Muscle layer of duodenum (tissue), 2 donors: ENCODE measurements around the gene PARVA.

ENCODE experiments used
- H3K27ac ChIP-seq: one replicate; pipeline ENCODE4 v1.7.0; 2013; ENCODE audit warnings: mild to moderate bottlenecking, low read length
- H3K27me3 ChIP-seq: one replicate; pipeline ENCODE4 v1.7.0; 2013; ENCODE audit warnings: low read depth, mild to moderate bottlenecking, control low read depth, low read length
- H3K36me3 ChIP-seq, 2 donors: one replicate each; pipeline ENCODE4 v1.7.0; 2013; ENCODE audit warnings: low read length in 2 of 2, control low read depth in 1 of 2, mild to moderate bottlenecking in 1 of 2; ENCODE audit not compliant: insufficient read depth in 2 of 2, control insufficient read depth in 1 of 2
- H3K4me1 ChIP-seq, 2 donors: one replicate each; pipeline ENCODE4 v1.7.0; 2013; ENCODE audit warnings: low read length in 2 of 2, mild to moderate bottlenecking in 2 of 2, control low read depth in 1 of 2, moderate library complexity in 1 of 2; ENCODE audit not compliant: insufficient read depth in 2 of 2, control insufficient read depth in 1 of 2
- H3K4me3 ChIP-seq, 2 donors: one replicate each; pipeline ENCODE4 v1.7.0; 2013; ENCODE audit warnings: low read length in 2 of 2, low read depth in 1 of 2, mild to moderate bottlenecking in 1 of 2
- H3K9me3 ChIP-seq, 2 donors: one replicate each; pipeline ENCODE4 v1.7.0; 2013; ENCODE audit warnings: low read length in 2 of 2, control low read depth in 1 of 2, mild to moderate bottlenecking in 1 of 2; ENCODE audit not compliant: control insufficient read depth in 1 of 2
- donor health status: healthy.

PARVA gene

GRCh38 chr11:12449961-12450715 lies 72.8 kb downstream of the PARVA start:
- Histone ChIP-seq H3K36me3 (no peaks in the 10 kb centered on the region), H3K27me3 (no peaks in the 10 kb centered on the region), H3K4me3 (no peak overlapping the region), H3K9me3 (no peaks in the 10 kb centered on the region), H3K27ac (no peak overlapping the region), H3K4me1 (peaks cover 0 to 30% of the 10 kb centered on the region in 2 donors)

GRCh38 chr11:12451179-12451814 lies 73.9 kb downstream of the PARVA start:
- Histone ChIP-seq H3K27me3 (no peaks in the 10 kb centered on the region), H3K36me3 (no peaks in the 10 kb centered on the region), H3K27ac (peak overlapping the region; percentile 41), H3K9me3 (no peaks in the 10 kb centered on the region), H3K4me1 (peaks cover 0 to 26% of the 10 kb centered on the region in 2 donors), H3K4me3 (no peak overlapping the region)

GRCh38 chr11:12453243-12453642 lies 75.9 kb downstream of the PARVA start:
- peaks cover 0 to 30% of the 10 kb centered on the region in 2 donors for H3K4me1 ChIP-seq
- H3K27ac ChIP-seq, result peak overlapping the region; percentile 45
- no peak overlapping the region for H3K4me3 ChIP-seq
- H3K9me3 ChIP-seq, result no peaks in the 10 kb centered on the region
- no peaks in the 10 kb centered on the region for H3K36me3 ChIP-seq
- no peaks in the 10 kb centered on the region for H3K27me3 ChIP-seq

- no peaks in the 10 kb centered on the region for H3K9me3 ChIP-seq
- peaks cover 0 to 31% of the 10 kb centered on the region in 2 donors for H3K4me1 ChIP-seq
- no peak overlapping the region for H3K27ac ChIP-seq
Measured at GRCh38 chr11:12454782-12455181, 77.4 kb downstream of the PARVA start.

GRCh38 chr11:12455938-12456337 lies 78.6 kb downstream of the PARVA start:
- no peaks in the 10 kb centered on the region for H3K9me3 ChIP-seq
- no peaks in the 10 kb centered on the region for H3K36me3 ChIP-seq
- H3K4me3 ChIP-seq, result no peak overlapping the region
- peaks cover 0 to 38% of the 10 kb centered on the region in 2 donors for H3K4me1 ChIP-seq
- H3K27me3 ChIP-seq, result no peaks in the 10 kb centered on the region
- H3K27ac ChIP-seq, result peak overlapping the region; percentile 73

More at GRCh38 chr11:12454782-12455181, 77.4 kb downstream of the PARVA start:
- no peaks in the 10 kb centered on the region for H3K27me3 ChIP-seq
- no peaks in the 10 kb centered on the region for H3K36me3 ChIP-seq
- H3K4me3 ChIP-seq, result no peak overlapping the region

GRCh38 chr11:12456651-12457579 lies 79.5 kb downstream of the PARVA start:
- peak overlapping the region; percentile 73 for H3K27ac ChIP-seq
- H3K36me3 ChIP-seq, result no peaks in the 10 kb centered on the region
- H3K4me1 ChIP-seq, result peaks cover 0 to 45% of the 10 kb centered on the region in 2 donors
- no peaks in the 10 kb centered on the region for H3K27me3 ChIP-seq
- no peak overlapping the region for H3K4me3 ChIP-seq
- no peaks in the 10 kb centered on the region for H3K9me3 ChIP-seq

- H3K4me3 ChIP-seq, result no peak overlapping the region
- peak overlapping the region; percentile 73 for H3K27ac ChIP-seq
- peaks cover 0 to 45% of the 10 kb centered on the region in 2 donors for H3K4me1 ChIP-seq
Measured at GRCh38 chr11:12458042-12458441, 80.7 kb downstream of the PARVA start.

GRCh38 chr11:12459374-12459773 lies 82.0 kb downstream of the PARVA start:
- H3K27ac ChIP-seq, result peak overlapping the region; percentile 4
- H3K9me3 ChIP-seq, result peaks cover 0 to 4% of the 10 kb centered on the region in 2 donors
- peaks cover 0 to 6% of the 10 kb centered on the region in 2 donors for H3K36me3 ChIP-seq
- peak overlapping the region in 1 of 2 donors; percentile 17 for H3K4me3 ChIP-seq
- H3K4me1 ChIP-seq, result peaks cover 0 to 44% of the 10 kb centered on the region in 2 donors
- no peaks in the 10 kb centered on the region for H3K27me3 ChIP-seq

More at GRCh38 chr11:12458042-12458441, 80.7 kb downstream of the PARVA start:
- Histone ChIP-seq H3K36me3 (no peaks in the 10 kb centered on the region), H3K27me3 (no peaks in the 10 kb centered on the region), H3K9me3 (no peaks in the 10 kb centered on the region)

- H3K9me3 ChIP-seq, result peaks cover 0 to 4% of the 10 kb centered on the region in 2 donors
- no peak overlapping the region for H3K27ac ChIP-seq
- H3K4me3 ChIP-seq, result no peak overlapping the region
- no peaks in the 10 kb centered on the region for H3K27me3 ChIP-seq
- H3K36me3 ChIP-seq, result peaks cover 0 to 9% of the 10 kb centered on the region in 2 donors
- peaks cover 0 to 41% of the 10 kb centered on the region in 2 donors for H3K4me1 ChIP-seq
Measured at GRCh38 chr11:12459865-12460444, 82.6 kb downstream of the PARVA start.

- peak overlapping the region; percentile 15 for H3K27ac ChIP-seq
Measured at GRCh38 chr11:12460466-12460865, 83.1 kb downstream of the PARVA start.

More at GRCh38 chr11:12460466-12460865, 83.1 kb downstream of the PARVA start:
- Histone ChIP-seq H3K9me3 (peaks cover 0 to 4% of the 10 kb centered on the region in 2 donors), H3K27me3 (no peaks in the 10 kb centered on the region), H3K4me1 (peaks cover 0 to 41% of the 10 kb centered on the region in 2 donors), H3K4me3 (no peak overlapping the region), H3K36me3 (peaks cover 0 to 9% of the 10 kb centered on the region in 2 donors)
